Uterus (tissue), 4 donors: Measurements from ENCODE around the gene SEC14L1. TPM values are rescaled to one million over a fixed set of nuclear protein-coding genes. Genes with fewer than 3 reads are reported as not detected.

ENCODE experiments used
- DNase-seq, 2 donors: peaks; one replicate each; pipeline ENCODE4 v3.0.0-alpha.2; 2019 to 2020
- H3K27ac ChIP-seq, 2 donors: fragments of 200-600 bp; sonication (generic); 1 replicate in 1 of 2; 2 replicates in 1 of 2; pipeline ENCODE4 v1.5.1; 2016 to 2018
- H3K27me3 ChIP-seq, 2 donors: fragments of 200-600 bp; sonication (generic); one replicate each; pipeline ENCODE4 v1.5.1; 2018 to 2019; ENCODE audit warnings: control low read depth in 1 of 2
- H3K36me3 ChIP-seq, 2 donors: fragments of 200-600 bp; sonication (generic); one replicate each; pipeline ENCODE4 v1.5.1; 2019; ENCODE audit warnings: control low read depth in 1 of 2
- H3K4me1 ChIP-seq, 2 donors: fragments of 200-600 bp; sonication (generic); one replicate each; pipeline ENCODE4 v1.5.1; 2018 to 2019; ENCODE audit warnings: control low read depth in 1 of 2
- H3K4me3 ChIP-seq, 2 donors: fragments of 200-600 bp; sonication (generic); 1 replicate in 1 of 2; 2 replicates in 1 of 2; pipeline ENCODE4 v1.5.1; 2018 to 2019; ENCODE audit warnings: mild to moderate bottlenecking in 1 of 2
- H3K9me3 ChIP-seq, 2 donors: fragments of 200-600 bp; sonication (generic); one replicate each; pipeline ENCODE4 v1.5.1; 2019; ENCODE audit warnings: control low read depth in 1 of 2
- POLR2A ChIP-seq, 2 donors: fragments of 450-650 bp; IDR thresholded peaks; one replicate each; pipeline ENCODE4 v1.6.1; 2016; ENCODE audit warnings: antibody characterized with exemption in 2 of 2, mild to moderate bottlenecking in 1 of 2, moderate library complexity in 1 of 2
- intact Hi-C: fragments of 100-400 bp; cut with DNase I; formaldehyde crosslinking; loops from one replicate; pipeline ENCODE4 v1.15.1; 2023; ENCODE audit warnings: low total_unique reads
- total RNA-seq, 4 donors: library from RNA; depleted of rRNA in 3 of 4; stranded (reverse); fragments of >200 nt in 3 of 4; gene quantifications; one replicate each; pipeline versions ENCODE4 v1.1.0 to v1.2.4, GENCODE V29; 2014 to 2023
- TF ChIP-seq, protein P1 (sequence below), 4 experiments: fragments of 200-600 bp in 2 of 4; fragments of 450-650 bp in 2 of 4; sonication (generic) in 2 of 4; IDR thresholded peaks; one replicate each; pipeline ENCODE4 v1.5.1; 2016 to 2019; ENCODE audit warnings: antibody characterized with exemption in 4 of 4, mild to moderate bottlenecking in 2 of 4, moderate library complexity in 1 of 4
- donor health status: DM: yes; HTN: yes; CAD: no.

Gene SEC14L1
- total RNA-seq, 4 donors from 2014 or later = 38.2 to 128 (median 42.6) TPM

DNA sequence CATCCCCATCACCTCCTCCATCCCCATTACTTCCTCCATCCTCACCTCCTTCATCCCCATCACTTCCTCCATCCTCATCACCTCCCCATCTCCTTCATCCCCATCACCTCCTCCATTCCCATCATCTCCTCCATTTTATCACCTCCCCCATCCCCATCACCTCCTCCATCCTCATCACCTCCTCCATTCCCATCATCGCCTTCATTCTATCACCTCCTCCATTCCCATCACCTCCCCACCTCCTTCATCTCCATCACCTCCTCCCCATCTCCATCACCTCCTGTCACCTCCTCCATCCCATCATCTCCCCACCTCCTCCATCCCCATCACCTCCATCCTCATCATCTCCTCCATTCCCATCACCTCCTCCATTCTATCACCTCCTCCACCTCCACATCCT lies 116.4 kb downstream of the SEC14L1 start:
- Histone ChIP-seq H3K27me3 (no peaks in the 10 kb centered on the region), H3K27ac (no peak overlapping the region), H3K9me3 (no peaks in the 10 kb centered on the region), H3K4me3 (no peak overlapping the region), H3K36me3 (no peaks in the 10 kb centered on the region), H3K4me1 (no peaks in the 10 kb centered on the region)
- DNase-seq = no peak
- intact Hi-C loops = no loop called here
- TF ChIP-seq POLR2A (IDR thresholded peaks at IDR 0.05) = no peak
- TF ChIP-seq, protein P1, sequence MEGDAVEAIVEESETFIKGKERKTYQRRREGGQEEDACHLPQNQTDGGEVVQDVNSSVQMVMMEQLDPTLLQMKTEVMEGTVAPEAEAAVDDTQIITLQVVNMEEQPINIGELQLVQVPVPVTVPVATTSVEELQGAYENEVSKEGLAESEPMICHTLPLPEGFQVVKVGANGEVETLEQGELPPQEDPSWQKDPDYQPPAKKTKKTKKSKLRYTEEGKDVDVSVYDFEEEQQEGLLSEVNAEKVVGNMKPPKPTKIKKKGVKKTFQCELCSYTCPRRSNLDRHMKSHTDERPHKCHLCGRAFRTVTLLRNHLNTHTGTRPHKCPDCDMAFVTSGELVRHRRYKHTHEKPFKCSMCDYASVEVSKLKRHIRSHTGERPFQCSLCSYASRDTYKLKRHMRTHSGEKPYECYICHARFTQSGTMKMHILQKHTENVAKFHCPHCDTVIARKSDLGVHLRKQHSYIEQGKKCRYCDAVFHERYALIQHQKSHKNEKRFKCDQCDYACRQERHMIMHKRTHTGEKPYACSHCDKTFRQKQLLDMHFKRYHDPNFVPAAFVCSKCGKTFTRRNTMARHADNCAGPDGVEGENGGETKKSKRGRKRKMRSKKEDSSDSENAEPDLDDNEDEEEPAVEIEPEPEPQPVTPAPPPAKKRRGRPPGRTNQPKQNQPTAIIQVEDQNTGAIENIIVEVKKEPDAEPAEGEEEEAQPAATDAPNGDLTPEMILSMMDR (IDR thresholded peaks at IDR 0.05) = no peak

GRCh38 chr17:77257596-77258458 lies 117.1 kb downstream of the SEC14L1 start:
- Histone ChIP-seq H3K27me3 (no peaks in the 10 kb centered on the region), H3K4me3 (no peak overlapping the region), H3K27ac (no peak overlapping the region), H3K9me3 (no peaks in the 10 kb centered on the region), H3K36me3 (no peaks in the 10 kb centered on the region), H3K4me1 (no peaks in the 10 kb centered on the region)
- TF ChIP-seq, protein P1 (IDR thresholded peaks at IDR 0.05) = no peak
- no peak for TF ChIP-seq POLR2A (IDR thresholded peaks at IDR 0.05)
- DNase-seq = no peak
- intact Hi-C loops = no loop called here

GRCh38 chr17:77258638-77259037 lies 117.9 kb downstream of the SEC14L1 start:
- H3K27ac ChIP-seq = no peak overlapping the region
- intact Hi-C loops = no loop called here
- no peak for TF ChIP-seq POLR2A (IDR thresholded peaks at IDR 0.05)
- TF ChIP-seq, protein P1 (IDR thresholded peaks at IDR 0.05) = no peak

GRCh38 chr17:77264617-77265230 lies 124.0 kb downstream of the SEC14L1 start:
- Histone ChIP-seq H3K4me3 (no peak overlapping the region), H3K4me1 (no peaks in the 10 kb centered on the region), H3K27me3 (no peaks in the 10 kb centered on the region), H3K27ac (no peak overlapping the region), H3K36me3 (no peaks in the 10 kb centered on the region), H3K9me3 (no peaks in the 10 kb centered on the region)
- DNase-seq = no peak
- TF ChIP-seq, protein P1 (IDR thresholded peaks at IDR 0.05) = no peak
- TF ChIP-seq POLR2A (IDR thresholded peaks at IDR 0.05) = no peak
- intact Hi-C loops = no loop called here

More at GRCh38 chr17:77258638-77259037, 117.9 kb downstream of the SEC14L1 start:
- Histone ChIP-seq H3K36me3 (no peaks in the 10 kb centered on the region), H3K9me3 (no peaks in the 10 kb centered on the region), H3K27me3 (no peaks in the 10 kb centered on the region), H3K4me1 (no peaks in the 10 kb centered on the region), H3K4me3 (no peak overlapping the region)
- DNase-seq = no peak

GRCh38 chr17:77266213-77266612 lies 125.4 kb downstream of the SEC14L1 start:
- intact Hi-C loops = no loop called here
- DNase-seq = no peak
- H3K27me3 ChIP-seq = no peaks in the 10 kb centered on the region
- H3K9me3 ChIP-seq = no peaks in the 10 kb centered on the region
- no peaks in the 10 kb centered on the region for H3K4me1 ChIP-seq
- H3K4me3 ChIP-seq = no peak overlapping the region
- no peaks in the 10 kb centered on the region for H3K36me3 ChIP-seq
- TF ChIP-seq POLR2A (IDR thresholded peaks at IDR 0.05) = no peak
- TF ChIP-seq, protein P1 (IDR thresholded peaks at IDR 0.05) = no peak
- no peak overlapping the region for H3K27ac ChIP-seq
